WTC11 (cell line): ENCODE data around the gene ZBTB39. TPM values are rescaled to one million over a fixed set of nuclear protein-coding genes. Genes with fewer than 3 reads are reported as not detected.

Source experiments
- ATAC-seq: fragments of 200-7000 bp; cut with Tn5 transposase; 2 replicates; pipeline ENCODE4 v1.10.0; 2021; ENCODE audit warnings: mild to moderate bottlenecking, moderate library complexity
- CTCF ChIA-PET: fragments of 300-600 bp; sonication (Branson Sonifier 250); formaldehyde crosslinking; loops from one replicate; lab custom pipeline; 2021; ENCODE audit warnings: antibody characterized with exemption; lab: Charles Lee
- POLR2A ChIA-PET: fragments of 350-600 bp; sonication (Branson Sonifier 250); formaldehyde crosslinking; loops from one replicate; lab custom pipeline; 2021; ENCODE audit warnings: antibody characterized with exemption; lab: Charles Lee
- DNase-seq: peaks from one replicate; pipeline ENCODE4 v3.0.0; 2021; ENCODE audit warnings: low spot score
- H3K27ac Mint-ChIP-seq: 2 replicates; pipeline ENCODE4 v1.8.0; 2021; ENCODE audit warnings: mixed read lengths
- H3K27me3 Mint-ChIP-seq: 2 replicates; pipeline ENCODE4 v1.8.0; 2021; ENCODE audit warnings: low read depth, mild to moderate bottlenecking, moderate library complexity, mixed read lengths
- H3K36me3 Mint-ChIP-seq: 2 replicates; pipeline ENCODE4 v1.8.0; 2021; ENCODE audit warnings: mixed read lengths
- H3K4me1 Mint-ChIP-seq: 2 replicates; pipeline ENCODE4 v1.8.0; 2022; ENCODE audit warnings: mixed read lengths
- H3K4me3 Mint-ChIP-seq: 2 replicates; pipeline ENCODE4 v1.8.0; 2021; ENCODE audit warnings: mild to moderate bottlenecking, moderate library complexity, mixed read lengths
- H3K9me3 Mint-ChIP-seq: 2 replicates; pipeline ENCODE4 v1.8.0; 2021; ENCODE audit warnings: mixed read lengths
- FOXP1 ChIP-seq: sonication (generic); formaldehyde crosslinking; IDR thresholded peaks from 2 replicates; pipeline ENCODE4 v1.8.0; 2022; ENCODE audit warnings: missing genetic modification reagents, mild to moderate bottlenecking, moderate library complexity, borderline replicate concordance
- GTF2I ChIP-seq: fragments of 250-450 bp; sonication (Bioruptor Pico); conservative IDR thresholded peaks from 2 replicates; pipeline ENCODE4 v1.4.0; 2021; ENCODE audit warnings: mild to moderate bottlenecking
- HMGA2 ChIP-seq: fragments of 250-450 bp; sonication (Bioruptor Pico); IDR thresholded peaks from 2 replicates; pipeline ENCODE4 v1.4.0; 2021; ENCODE audit warnings: mild to moderate bottlenecking, moderate library complexity
- JAZF1 ChIP-seq: fragments of 250-450 bp; sonication (Bioruptor Pico); IDR thresholded peaks from 2 replicates; pipeline ENCODE4 v1.9.0; 2021; ENCODE audit warnings: moderate library complexity, mild to moderate bottlenecking, inconsistent platforms
- NFATC4 ChIP-seq: fragments of 250-450 bp; sonication (Bioruptor Pico); IDR thresholded peaks from 2 replicates; pipeline ENCODE4 v1.9.0; 2021; ENCODE audit warnings: mild to moderate bottlenecking
- NFE2L1 ChIP-seq: sonication (generic); formaldehyde crosslinking; IDR thresholded peaks from 2 replicates; pipeline ENCODE4 v1.8.1; 2023; ENCODE audit warnings: missing genetic modification reagents
- RELA ChIP-seq: sonication (generic); formaldehyde crosslinking; IDR thresholded peaks from 2 replicates; pipeline ENCODE4 v1.8.1; 2022; ENCODE audit warnings: missing genetic modification reagents, mild to moderate bottlenecking, borderline replicate concordance
- TEAD4 ChIP-seq: sonication (generic); formaldehyde crosslinking; IDR thresholded peaks from 2 replicates; pipeline ENCODE4 v1.8.0; 2022; ENCODE audit warnings: mild to moderate bottlenecking, missing genetic modification reagents
- ZNF138 ChIP-seq: sonication (generic); formaldehyde crosslinking; conservative IDR thresholded peaks from 2 replicates; pipeline ENCODE4 v1.8.1; 2022; ENCODE audit warnings: mild to moderate bottlenecking, moderate library complexity, missing genetic modification reagents
- ZNF219 ChIP-seq: sonication (generic); formaldehyde crosslinking; IDR thresholded peaks from 2 replicates; pipeline ENCODE4 v1.8.0; 2023; ENCODE audit warnings: missing genetic modification reagents, mild to moderate bottlenecking, borderline replicate concordance
- ZNF263 ChIP-seq: sonication (generic); formaldehyde crosslinking; IDR thresholded peaks from 2 replicates; pipeline ENCODE4 v1.8.1; 2022; ENCODE audit warnings: low read depth, mild to moderate bottlenecking, moderate library complexity, missing genetic modification reagents
- total RNA-seq: library from RNA; stranded (reverse); gene quantifications from 3 replicates; pipeline ENCODE4 v1.2.3, GENCODE V29; 2021
- TF ChIP-seq, protein P1 (sequence below): fragments of 250-450 bp; sonication (Bioruptor Pico); IDR thresholded peaks from 2 replicates; pipeline ENCODE4 v1.8.0; 2021; ENCODE audit warnings: mild to moderate bottlenecking
- TF ChIP-seq, protein P2 (sequence below): fragments of 250-450 bp; sonication (Bioruptor Pico); IDR thresholded peaks from 2 replicates; pipeline ENCODE4 v1.9.0; 2021; ENCODE audit warnings: mild to moderate bottlenecking, borderline replicate concordance
- TF ChIP-seq, protein P3 (sequence below): fragments of 250-450 bp; sonication (Bioruptor Pico); conservative IDR thresholded peaks from 2 replicates; pipeline ENCODE4 v1.9.0; 2021; ENCODE audit warnings: mild to moderate bottlenecking
- TF ChIP-seq, protein P4 (sequence below): sonication (generic); formaldehyde crosslinking; IDR thresholded peaks from 2 replicates; pipeline ENCODE4 v1.8.1; 2023; ENCODE audit warnings: mild to moderate bottlenecking, missing genetic modification reagents, moderate library complexity
- TF ChIP-seq, protein P5 (sequence below): sonication (generic); formaldehyde crosslinking; IDR thresholded peaks from 2 replicates; pipeline ENCODE4 v1.8.1; 2023; ENCODE audit warnings: mild to moderate bottlenecking, moderate library complexity, missing genetic modification reagents
- TF ChIP-seq, protein P6 (sequence below): sonication (generic); formaldehyde crosslinking; IDR thresholded peaks from 2 replicates; pipeline ENCODE4 v1.8.1; 2023; ENCODE audit warnings: mild to moderate bottlenecking, missing genetic modification reagents

Gene ZBTB39
- total RNA-seq, 1 experiment from 2014 or later: 20.2 TPM

DNA sequence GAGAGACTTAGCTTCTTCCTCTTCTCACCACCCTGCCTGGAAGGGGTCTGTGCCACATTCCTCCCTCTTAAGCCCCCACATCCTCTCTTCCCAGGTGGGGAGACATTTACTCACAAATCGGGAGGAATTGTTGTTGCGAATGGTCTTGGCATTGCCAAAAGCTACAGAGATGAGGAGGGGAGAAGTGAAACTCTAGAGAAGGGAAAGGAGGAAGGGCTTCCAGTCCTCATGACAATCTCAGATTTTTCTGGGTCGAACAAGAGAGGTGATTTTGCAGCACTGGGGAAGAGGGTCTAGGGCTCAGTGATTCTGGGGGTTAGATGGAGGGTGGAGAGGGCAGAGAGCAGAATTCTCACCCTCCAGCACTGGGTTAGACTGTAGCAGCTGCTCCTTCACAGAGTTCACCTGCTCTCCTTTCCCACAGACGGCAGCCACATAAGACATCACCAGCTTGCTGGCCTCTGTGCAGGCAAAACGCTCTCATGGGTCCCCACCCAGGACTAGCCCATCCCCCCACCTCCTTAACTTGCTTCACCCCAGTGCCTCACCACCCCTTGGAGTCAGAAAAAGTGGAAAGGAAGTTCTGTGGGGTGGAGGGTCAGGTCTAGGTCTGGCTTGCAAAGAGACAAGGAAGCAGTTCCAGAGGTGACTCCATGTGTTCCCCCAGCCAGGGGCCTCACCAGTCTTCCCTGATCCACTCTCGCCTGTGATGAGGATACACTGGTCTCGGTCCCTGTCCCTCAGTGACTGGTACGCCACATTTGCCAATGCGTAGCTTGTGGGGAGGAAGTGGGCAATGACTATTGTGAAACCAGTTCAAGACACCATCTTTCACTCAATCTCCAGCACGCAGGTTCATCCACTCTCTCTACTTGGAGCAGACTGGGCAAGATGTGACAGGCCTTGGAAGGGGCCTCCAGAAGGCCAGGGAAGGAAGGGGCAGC is 40.9 kb upstream of the ZBTB39 start:
- Mint-ChIP-seq H3K36me3 (no peaks in the 10 kb centered on the region), H3K4me3 (no peak overlapping the region), H3K4me1 (no peaks in the 10 kb centered on the region), H3K27ac (no peak overlapping the region)
- ATAC-seq: no peak
- no peak for TF ChIP-seq RELA
- TF ChIP-seq ZNF263 (CRISPR knock-in tag): no peak
- TF ChIP-seq, protein P1, sequence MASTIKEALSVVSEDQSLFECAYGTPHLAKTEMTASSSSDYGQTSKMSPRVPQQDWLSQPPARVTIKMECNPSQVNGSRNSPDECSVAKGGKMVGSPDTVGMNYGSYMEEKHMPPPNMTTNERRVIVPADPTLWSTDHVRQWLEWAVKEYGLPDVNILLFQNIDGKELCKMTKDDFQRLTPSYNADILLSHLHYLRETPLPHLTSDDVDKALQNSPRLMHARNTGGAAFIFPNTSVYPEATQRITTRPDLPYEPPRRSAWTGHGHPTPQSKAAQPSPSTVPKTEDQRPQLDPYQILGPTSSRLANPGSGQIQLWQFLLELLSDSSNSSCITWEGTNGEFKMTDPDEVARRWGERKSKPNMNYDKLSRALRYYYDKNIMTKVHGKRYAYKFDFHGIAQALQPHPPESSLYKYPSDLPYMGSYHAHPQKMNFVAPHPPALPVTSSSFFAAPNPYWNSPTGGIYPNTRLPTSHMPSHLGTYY: no peak
- TF ChIP-seq, protein P2, sequence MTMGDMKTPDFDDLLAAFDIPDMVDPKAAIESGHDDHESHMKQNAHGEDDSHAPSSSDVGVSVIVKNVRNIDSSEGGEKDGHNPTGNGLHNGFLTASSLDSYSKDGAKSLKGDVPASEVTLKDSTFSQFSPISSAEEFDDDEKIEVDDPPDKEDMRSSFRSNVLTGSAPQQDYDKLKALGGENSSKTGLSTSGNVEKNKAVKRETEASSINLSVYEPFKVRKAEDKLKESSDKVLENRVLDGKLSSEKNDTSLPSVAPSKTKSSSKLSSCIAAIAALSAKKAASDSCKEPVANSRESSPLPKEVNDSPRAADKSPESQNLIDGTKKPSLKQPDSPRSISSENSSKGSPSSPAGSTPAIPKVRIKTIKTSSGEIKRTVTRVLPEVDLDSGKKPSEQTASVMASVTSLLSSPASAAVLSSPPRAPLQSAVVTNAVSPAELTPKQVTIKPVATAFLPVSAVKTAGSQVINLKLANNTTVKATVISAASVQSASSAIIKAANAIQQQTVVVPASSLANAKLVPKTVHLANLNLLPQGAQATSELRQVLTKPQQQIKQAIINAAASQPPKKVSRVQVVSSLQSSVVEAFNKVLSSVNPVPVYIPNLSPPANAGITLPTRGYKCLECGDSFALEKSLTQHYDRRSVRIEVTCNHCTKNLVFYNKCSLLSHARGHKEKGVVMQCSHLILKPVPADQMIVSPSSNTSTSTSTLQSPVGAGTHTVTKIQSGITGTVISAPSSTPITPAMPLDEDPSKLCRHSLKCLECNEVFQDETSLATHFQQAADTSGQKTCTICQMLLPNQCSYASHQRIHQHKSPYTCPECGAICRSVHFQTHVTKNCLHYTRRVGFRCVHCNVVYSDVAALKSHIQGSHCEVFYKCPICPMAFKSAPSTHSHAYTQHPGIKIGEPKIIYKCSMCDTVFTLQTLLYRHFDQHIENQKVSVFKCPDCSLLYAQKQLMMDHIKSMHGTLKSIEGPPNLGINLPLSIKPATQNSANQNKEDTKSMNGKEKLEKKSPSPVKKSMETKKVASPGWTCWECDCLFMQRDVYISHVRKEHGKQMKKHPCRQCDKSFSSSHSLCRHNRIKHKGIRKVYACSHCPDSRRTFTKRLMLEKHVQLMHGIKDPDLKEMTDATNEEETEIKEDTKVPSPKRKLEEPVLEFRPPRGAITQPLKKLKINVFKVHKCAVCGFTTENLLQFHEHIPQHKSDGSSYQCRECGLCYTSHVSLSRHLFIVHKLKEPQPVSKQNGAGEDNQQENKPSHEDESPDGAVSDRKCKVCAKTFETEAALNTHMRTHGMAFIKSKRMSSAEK (CRISPR knock-in tag): no peak
- TF ChIP-seq JAZF1: no peak
- no peak for TF ChIP-seq NFATC4 (CRISPR knock-in tag)
- TF ChIP-seq NFE2L1 (CRISPR knock-in tag): no peak
- no peak for TF ChIP-seq FOXP1
- TF ChIP-seq HMGA2: no peak
- no peak for TF ChIP-seq GTF2I (CRISPR knock-in tag)
- TF ChIP-seq, protein P3, sequence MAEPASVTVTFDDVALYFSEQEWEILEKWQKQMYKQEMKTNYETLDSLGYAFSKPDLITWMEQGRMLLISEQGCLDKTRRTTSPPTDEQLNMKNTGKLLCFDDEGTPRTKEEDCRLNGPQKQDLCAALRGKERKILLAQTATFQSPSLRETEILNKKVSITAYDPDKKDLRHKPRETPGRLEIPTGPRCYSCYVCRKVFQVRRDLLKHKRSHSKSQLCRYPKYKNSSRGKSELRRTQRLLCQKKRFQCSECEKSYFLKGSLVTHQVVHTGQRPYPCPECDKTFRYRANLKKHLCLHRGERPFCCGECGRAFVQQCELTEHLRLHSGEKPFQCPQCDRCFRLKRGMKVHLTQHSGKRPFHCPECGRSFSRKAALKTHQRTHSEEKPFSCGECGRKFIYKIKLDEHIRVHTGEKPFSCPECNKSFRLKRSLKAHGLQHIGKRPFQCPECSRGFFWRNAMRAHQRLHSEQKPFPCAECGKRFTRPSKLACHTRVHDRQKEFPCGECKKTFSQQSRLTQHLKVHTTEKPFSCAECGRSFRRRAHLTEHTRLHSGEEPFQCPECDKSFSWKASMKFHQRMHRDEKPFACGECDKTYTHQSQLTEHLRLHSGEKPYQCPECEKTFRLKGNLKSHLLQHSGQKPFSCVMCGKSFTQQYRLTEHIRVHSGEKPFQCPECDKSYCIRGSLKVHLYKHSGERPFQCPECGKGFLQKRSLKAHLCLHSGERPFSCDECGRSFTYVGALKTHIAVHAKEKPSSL (CRISPR knock-in tag): no peak
- TF ChIP-seq ZNF219 (CRISPR knock-in tag): no peak
- no peak for TF ChIP-seq ZNF138 (CRISPR knock-in tag)
- TF ChIP-seq, protein P4, sequence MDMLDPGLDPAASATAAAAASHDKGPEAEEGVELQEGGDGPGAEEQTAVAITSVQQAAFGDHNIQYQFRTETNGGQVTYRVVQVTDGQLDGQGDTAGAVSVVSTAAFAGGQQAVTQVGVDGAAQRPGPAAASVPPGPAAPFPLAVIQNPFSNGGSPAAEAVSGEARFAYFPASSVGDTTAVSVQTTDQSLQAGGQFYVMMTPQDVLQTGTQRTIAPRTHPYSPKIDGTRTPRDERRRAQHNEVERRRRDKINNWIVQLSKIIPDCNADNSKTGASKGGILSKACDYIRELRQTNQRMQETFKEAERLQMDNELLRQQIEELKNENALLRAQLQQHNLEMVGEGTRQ: no peak
- no peak for TF ChIP-seq TEAD4 (CRISPR knock-in tag)
- TF ChIP-seq, protein P5, sequence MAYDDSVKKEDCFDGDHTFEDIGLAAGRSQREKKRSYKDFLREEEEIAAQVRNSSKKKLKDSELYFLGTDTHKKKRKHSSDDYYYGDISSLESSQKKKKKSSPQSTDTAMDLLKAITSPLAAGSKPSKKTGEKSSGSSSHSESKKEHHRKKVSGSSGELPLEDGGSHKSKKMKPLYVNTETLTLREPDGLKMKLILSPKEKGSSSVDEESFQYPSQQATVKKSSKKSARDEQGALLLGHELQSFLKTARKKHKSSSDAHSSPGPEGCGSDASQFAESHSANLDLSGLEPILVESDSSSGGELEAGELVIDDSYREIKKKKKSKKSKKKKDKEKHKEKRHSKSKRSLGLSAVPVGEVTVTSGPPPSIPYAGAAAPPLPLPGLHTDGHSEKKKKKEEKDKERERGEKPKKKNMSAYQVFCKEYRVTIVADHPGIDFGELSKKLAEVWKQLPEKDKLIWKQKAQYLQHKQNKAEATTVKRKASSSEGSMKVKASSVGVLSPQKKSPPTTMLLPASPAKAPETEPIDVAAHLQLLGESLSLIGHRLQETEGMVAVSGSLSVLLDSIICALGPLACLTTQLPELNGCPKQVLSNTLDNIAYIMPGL (CRISPR knock-in tag): no peak
- TF ChIP-seq, protein P6, sequence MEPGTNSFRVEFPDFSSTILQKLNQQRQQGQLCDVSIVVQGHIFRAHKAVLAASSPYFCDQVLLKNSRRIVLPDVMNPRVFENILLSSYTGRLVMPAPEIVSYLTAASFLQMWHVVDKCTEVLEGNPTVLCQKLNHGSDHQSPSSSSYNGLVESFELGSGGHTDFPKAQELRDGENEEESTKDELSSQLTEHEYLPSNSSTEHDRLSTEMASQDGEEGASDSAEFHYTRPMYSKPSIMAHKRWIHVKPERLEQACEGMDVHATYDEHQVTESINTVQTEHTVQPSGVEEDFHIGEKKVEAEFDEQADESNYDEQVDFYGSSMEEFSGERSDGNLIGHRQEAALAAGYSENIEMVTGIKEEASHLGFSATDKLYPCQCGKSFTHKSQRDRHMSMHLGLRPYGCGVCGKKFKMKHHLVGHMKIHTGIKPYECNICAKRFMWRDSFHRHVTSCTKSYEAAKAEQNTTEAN: no peak
- TF ChIP-seq, all 79 proteins: peak for 0
- DNase-seq: no peak
- Mint-ChIP-seq H3K27me3 (peaks cover 7% of the 10 kb centered on the region; the same call in 1 of the 2 replicates), H3K9me3 (no peaks in the 10 kb centered on the region)
- ChIA-PET CTCF (interaction anchor here (0.9 to 2.5 kb wide), 7 partner anchors 16 to 77 kb away, joined by 3 to 7 read pairs (median 5); partner anchors contain the start of gene NEMP1), POLR2A (no interaction called here)
